Epidermal melanocyte (primary cell): ENCODE data around the gene BUB3.
"Not testable (repeated sequence)": the region's sequence is repeated elsewhere in the genome, so short reads cannot be mapped to it uniquely, and the experiment has no call there.

ENCODE experiments used
- DNase-seq: peaks from one replicate; pipeline ENCODE4 v3.0.0; 2011; ENCODE audit warnings: low spot score; ENCODE audit not compliant: insufficient read length

The BUB3 gene

GRCh38 chr10:123154711-123155505 is 706 bp downstream of the BUB3 start:
- no peak for DNase-seq

- DNase-seq = no peak
These were observed 1.9 kb downstream of the BUB3 start for GRCh38 chr10:123156078-123156477.

DNA sequence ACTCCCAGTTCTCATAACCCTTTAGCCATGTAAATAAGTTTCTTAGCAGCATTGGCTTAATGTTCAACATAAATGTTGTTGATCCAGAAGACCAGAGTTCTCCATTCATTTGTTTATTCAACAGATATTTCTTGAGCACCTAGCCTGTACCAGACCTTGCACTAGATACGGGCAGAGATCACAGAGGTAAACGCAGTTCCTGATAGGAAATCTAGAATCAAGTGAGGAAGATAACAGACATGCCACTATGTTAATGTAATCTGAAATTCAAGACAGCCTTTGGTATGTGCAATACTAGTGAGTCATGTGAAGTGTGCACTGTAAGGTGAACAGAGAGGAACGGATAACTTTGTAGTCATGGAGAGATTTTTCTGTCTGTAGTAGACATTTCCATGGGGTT is 3.0 kb downstream of the BUB3 start:
- DNase-seq = no peak

DNA sequence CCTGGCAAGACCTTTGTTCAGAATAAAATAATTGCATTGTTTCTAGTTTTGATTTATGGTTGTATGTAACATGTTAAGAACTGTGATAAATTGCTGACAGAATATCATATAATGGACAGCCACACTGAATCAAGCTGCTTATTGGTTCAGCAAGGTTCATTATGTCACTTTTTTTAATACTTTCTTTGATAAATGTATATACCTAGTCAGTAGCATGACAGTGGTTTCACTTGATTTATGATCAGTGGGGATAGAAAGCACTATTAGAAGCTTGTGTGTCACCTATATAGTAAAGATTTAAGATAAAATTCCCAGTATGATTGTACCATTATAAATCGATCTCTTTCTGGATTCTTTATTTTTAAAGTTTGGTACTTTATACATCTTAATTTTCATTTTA is 4.5 kb downstream of the BUB3 start:
- DNase-seq = no peak

DNA sequence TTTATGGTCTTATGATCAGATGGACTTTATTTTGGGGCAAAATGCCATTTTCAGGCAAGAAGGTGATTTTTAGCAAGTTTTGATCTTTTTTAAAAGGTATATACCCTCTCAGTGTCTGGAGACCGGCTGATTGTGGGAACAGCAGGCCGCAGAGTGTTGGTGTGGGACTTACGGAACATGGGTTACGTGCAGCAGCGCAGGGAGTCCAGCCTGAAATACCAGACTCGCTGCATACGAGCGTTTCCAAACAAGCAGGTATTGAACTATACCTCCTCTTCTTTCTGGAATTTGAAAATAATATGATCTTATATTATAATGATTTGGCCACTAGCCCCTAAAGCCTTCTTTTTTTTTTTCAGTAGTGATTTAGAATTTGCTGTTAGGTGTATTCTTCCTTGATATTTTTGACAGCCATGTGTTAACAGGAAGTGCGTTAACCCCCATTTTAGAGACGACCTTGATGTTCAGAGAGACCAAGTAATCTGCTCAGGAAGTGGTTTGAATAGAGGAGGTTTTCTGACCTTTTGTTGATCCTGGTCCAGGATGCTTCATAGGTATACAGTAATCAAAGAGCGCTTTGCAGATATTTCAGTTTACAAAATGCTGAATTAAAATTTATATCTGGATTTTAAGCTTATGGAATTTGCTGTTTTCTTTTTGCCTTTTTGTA is 6.2 kb downstream of the BUB3 start:
- no peak for DNase-seq

DNA sequence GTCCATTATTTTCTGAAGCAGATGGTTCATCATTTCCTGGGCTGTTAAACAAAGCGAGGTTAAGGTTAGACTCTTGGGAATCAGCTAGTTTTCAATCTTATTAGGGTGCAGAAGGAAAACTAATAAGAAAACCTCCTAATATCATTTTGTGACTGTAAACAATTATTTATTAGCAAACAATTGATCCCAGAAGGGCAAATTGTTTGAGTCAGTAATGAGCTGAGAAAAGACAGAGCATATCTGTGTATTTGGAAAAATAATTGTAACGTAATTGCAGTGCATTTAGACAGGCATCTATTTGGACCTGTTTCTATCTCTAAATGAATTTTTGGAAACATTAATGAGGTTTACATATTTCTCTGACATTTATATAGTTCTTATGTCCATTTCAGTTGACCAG is 10.1 kb downstream of the BUB3 start:
- no peak for DNase-seq

DNA sequence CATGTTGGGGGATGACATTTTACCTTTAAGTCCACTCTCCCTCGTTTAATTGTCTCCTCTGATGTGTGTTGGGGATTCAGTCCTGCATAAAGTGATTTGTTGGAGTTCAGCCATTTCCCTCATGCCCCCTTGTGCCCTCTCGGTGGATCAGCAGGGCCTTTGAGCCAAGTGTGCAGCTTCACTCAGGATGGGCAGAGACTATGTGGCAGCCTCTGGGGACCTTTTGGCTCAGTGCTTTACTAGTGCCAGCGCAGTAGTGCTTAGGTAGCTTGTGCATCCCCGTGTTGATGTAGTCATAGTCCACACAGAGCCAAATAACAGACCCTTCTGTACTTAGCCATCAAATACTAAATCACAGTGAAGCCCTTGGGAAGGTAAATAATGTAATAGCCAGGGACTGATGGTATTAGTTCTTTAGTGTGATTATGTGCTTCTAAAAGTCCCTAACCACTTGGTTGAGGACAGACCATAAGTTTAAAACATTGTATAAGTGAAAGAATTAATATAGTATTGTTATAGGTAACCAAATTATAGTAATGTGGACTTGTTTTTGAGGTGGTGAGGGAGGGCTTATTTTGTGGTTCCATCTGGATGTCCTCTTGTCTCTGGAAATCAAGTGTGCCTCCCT is 11.4 kb downstream of the BUB3 start:
- no peak for DNase-seq

GRCh38 chr10:123166618-123167017 is 12.4 kb downstream of the BUB3 start:
- no peak for DNase-seq

- DNase-seq = no peak
These were observed 16.8 kb downstream of the BUB3 start for GRCh38 chr10:123170961-123171360.

GRCh38 chr10:123171616-123172015 is 17.4 kb downstream of the BUB3 start:
- DNase-seq = not testable (repeated sequence)

- DNase-seq = no peak
These were observed 21.5 kb downstream of the BUB3 start for GRCh38 chr10:123175389-123176387.

DNA sequence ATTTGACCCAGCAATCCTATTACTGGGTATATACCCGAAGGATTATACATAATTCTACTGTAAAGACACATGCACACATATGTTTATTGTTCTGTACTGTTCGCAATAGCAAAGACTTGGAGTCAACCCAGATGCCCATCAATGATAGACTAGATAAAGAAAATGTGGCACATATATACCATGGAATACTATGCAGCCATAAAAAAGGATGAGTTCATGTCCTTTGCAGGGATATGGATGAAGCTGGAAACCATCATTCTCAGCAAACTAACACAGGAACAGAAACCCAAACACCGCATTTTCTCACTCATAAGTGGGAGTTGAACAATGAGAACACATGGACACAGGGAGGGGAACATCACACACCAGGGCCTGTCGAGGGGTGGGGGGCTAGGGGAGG is 24.2 kb downstream of the BUB3 start:
- DNase-seq = not testable (repeated sequence)

DNA sequence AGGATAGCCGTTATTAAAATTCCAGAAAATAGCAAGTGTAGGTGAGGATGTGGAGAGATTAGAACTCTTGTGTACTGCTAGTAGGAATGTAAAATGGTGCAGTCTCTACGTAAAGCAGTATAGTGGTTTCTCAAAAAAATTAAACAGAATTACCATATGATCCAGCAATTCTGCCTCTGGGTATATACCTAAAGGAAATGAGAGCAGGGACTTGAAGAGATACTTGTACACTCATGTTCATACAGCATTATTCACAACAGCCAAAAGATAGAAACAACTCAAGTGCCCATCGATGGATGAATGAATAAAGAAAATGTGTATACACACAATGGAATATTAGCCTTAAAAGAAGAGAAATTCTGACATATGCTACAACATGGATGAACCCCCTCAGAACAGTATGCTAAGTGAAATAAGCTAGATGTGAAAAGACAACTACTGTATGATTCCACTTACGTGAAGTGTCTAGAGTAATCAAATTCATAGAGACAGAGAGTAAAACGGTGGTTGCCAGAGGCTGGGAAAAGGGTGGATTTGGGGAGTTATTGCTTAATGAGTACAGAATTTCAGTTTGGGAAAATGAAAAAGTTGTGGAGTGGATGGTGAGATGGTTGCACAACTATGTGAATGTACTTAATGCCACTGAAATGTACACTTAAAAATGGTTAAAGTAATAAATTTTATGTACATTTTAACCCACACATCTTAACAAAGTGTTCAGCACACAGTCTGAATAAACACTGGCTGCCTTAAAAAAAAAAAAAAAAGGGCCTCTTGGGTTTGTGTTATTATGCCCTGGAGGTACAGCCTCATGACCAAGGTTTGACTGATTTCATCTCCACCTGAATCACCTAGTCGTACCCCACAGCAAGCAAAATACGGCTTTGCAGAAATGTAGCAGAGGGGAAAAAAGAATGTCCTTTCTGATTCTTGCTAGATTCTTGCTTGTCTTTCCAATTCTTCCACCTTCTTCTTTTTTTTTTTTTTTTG is 26.2 kb downstream of the BUB3 start:
- no peak for DNase-seq

DNA sequence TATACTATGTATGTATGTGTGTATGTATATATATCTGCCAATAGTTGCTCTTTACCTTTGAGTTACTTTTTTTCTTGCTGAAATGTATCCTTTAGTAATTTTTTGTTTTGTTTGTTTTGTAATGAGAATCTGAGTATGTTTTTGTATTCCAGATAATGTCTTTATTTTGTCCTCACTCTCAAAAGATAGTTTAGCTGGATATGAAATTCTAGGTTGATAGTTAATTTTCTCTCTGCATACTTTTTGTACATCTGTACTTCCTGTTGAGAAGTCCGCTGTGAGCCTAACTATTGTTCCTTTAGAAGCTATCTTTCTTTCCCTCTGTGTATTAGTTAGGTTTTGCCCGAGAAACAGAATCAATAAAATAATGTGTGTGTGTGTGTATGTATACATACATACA is 29.5 kb downstream of the BUB3 start:
- DNase-seq = no peak

DNA sequence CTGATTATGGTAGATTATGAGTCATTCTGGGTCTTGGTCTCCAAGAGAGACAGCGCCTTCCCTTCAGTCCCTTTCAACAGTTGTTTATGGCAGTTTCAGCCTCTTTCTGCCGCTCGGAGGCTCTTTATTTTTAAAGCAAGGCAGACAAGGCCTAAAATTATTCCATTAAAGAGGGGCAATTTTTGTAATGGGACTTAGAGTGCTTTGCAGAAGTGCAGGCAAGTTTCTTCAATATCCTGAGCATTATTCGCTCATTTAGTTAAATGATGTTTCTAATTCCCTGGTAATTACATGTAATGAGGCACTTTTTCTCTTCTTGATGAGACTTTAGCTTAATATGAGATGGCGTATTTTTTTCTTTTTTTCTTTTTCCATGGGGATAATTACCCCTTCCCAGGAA is 33.6 kb downstream of the BUB3 start:
- no peak for DNase-seq

- no peak for DNase-seq
These were observed 37.7 kb downstream of the BUB3 start for GRCh38 chr10:123191886-123192285.

- no peak for DNase-seq
These were observed 39.9 kb downstream of the BUB3 start for GRCh38 chr10:123194056-123194455.

DNA sequence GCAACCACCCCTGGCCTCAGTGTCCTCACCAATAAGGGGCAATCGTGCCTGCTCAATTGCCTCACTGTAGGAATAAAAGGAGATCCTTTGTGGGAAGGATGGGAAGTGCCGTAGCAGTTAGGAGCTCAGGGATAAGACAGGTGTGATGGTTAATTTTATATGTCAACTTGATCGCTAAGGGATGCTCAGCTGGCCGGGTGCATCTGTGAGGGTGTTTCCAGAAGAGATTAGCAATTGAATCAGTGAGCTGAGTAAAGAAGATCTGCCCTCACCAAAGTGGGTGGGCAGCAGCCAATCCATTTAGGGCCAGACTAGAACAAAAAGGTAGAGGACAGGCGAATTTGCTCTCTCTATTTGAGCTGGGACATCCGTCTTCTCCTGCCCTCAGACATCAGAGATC is 46.3 kb downstream of the BUB3 start:
- DNase-seq = no peak

- no peak for DNase-seq
These were observed 48.3 kb downstream of the BUB3 start for GRCh38 chr10:123202506-123202905.
